ENCODE measurements around the gene PHF21B.
"Not testable (repeated sequence)": the region's sequence is repeated elsewhere in the genome, so short reads cannot be mapped to it uniquely, and the experiment has no call there.

PHF21B gene

GRCh38 chr22:44869196-44869595 is 140.6 kb downstream of the PHF21B start:
- Histone ChIP-seq H3K36me3 (ENCODE audit: insufficient read depth, low read length) (no peaks in the 10 kb centered on the region), H3K4me1 (ENCODE audit: control insufficient read depth, insufficient read depth, low read length) (peaks cover 17% of the 10 kb centered on the region), H3K4me2 (ENCODE audit: low read length) (no peak overlapping the region), H3K4me3 (ENCODE audit: low read length) (no peak overlapping the region), H3K9ac (ENCODE audit: low read depth, low read length) (no peak overlapping the region), H3K27me3 (ENCODE audit: control insufficient read depth, insufficient read depth, low read length) (no peaks in the 10 kb centered on the region), H3K9me3 (replicated peaks; ENCODE audit: low read length) (peaks cover 3% of the 10 kb centered on the region)

GRCh38 chr22:44865193-44866057 is 144.4 kb downstream of the PHF21B start:
- Histone ChIP-seq H3K36me3 (ENCODE audit: insufficient read depth, low read length) (no peaks in the 10 kb centered on the region), H3K27me3 (ENCODE audit: control insufficient read depth, insufficient read depth, low read length) (no peaks in the 10 kb centered on the region), H3K4me3 (ENCODE audit: low read length) (no peak overlapping the region), H3K9ac (ENCODE audit: low read depth, low read length) (no peak overlapping the region), H3K4me1 (ENCODE audit: control insufficient read depth, insufficient read depth, low read length) (peaks cover 20% of the 10 kb centered on the region), H3K9me3 (replicated peaks; ENCODE audit: low read length) (no peaks in the 10 kb centered on the region), H3K4me2 (ENCODE audit: low read length) (no peak overlapping the region)

DNA sequence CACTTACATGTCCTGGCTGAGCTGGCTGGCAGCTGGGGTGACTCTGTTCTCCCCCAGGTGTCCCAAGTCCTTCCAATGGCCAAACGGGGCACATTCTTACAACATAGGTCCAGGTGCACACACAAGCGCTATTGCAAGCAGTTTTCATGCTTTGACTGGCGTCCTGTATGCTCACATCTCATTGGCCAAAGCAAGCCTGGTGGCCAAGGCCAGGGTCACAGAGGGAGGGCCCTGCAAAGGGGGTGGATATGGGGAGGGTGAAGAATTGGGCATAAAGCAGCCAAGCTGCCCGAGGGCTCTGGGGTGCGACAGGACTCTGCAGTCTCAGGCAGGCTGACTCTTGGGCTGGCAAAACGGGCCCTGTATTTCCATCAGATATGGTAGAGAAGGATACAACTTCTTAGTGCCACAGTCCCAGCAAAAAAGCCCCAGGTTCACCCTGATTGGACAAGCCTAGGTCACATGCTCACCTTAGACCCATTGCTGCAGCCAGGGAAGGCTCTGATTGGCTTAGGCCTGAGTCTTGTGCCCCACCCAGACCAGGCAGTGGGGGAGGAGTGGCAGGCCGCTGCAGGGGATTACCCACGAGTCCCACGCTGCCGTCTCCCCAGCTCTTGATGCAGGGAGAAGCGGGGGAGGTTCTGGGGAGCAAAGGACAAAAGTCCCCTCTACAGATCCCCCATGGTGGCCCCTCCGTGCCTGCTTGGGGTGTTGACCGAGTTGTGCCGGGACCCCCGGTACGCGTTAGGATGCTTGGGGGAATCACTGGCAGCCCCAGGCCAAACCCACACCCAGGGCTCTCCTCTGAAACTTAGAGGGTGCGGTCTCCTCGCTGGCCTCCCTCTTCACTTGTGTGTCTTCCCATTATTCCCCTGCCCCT is 146.6 kb downstream of the PHF21B start:
- Histone ChIP-seq H3K27me3 (ENCODE audit: control insufficient read depth, insufficient read depth, low read length) (no peaks in the 10 kb centered on the region), H3K4me2 (ENCODE audit: low read length) (no peak overlapping the region)

DNA sequence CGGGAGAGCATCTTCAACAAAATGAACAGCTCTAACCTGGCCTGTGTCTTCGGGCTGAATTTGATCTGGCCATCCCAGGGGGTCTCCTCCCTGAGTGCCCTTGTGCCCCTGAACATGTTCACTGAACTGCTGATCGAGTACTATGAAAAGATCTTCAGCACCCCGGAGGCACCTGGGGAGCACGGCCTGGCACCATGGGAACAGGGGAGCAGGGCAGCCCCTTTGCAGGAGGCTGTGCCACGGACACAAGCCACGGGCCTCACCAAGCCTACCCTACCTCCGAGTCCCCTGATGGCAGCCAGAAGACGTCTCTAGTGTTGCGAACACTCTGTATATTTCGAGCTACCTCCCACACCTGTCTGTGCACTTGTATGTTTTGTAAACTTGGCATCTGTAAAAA is 147.5 kb downstream of the PHF21B start:
- H3K9me3 ChIP-seq (replicated peaks; ENCODE audit: low read length) = no peaks in the 10 kb centered on the region
- H3K4me2 ChIP-seq (ENCODE audit: low read length) = no peak overlapping the region
- peaks cover 6% of the 10 kb centered on the region for H3K4me1 ChIP-seq (ENCODE audit: control insufficient read depth, insufficient read depth, low read length)
- H3K27me3 ChIP-seq (ENCODE audit: control insufficient read depth, insufficient read depth, low read length) = no peaks in the 10 kb centered on the region
- H3K9ac ChIP-seq (ENCODE audit: low read depth, low read length) = no peak overlapping the region
- no peaks in the 10 kb centered on the region for H3K36me3 ChIP-seq (ENCODE audit: insufficient read depth, low read length)
- H3K4me3 ChIP-seq (ENCODE audit: low read length) = no peak overlapping the region

More for the DNA sequence above, 146.6 kb downstream of the PHF21B start:
- H3K4me3 ChIP-seq (ENCODE audit: low read length) = no peak overlapping the region
- H3K9ac ChIP-seq (ENCODE audit: low read depth, low read length) = no peak overlapping the region
- no peaks in the 10 kb centered on the region for H3K9me3 ChIP-seq (replicated peaks; ENCODE audit: low read length)
- H3K36me3 ChIP-seq (ENCODE audit: insufficient read depth, low read length) = no peaks in the 10 kb centered on the region
- H3K4me1 ChIP-seq (ENCODE audit: control insufficient read depth, insufficient read depth, low read length) = peaks cover 6% of the 10 kb centered on the region

DNA sequence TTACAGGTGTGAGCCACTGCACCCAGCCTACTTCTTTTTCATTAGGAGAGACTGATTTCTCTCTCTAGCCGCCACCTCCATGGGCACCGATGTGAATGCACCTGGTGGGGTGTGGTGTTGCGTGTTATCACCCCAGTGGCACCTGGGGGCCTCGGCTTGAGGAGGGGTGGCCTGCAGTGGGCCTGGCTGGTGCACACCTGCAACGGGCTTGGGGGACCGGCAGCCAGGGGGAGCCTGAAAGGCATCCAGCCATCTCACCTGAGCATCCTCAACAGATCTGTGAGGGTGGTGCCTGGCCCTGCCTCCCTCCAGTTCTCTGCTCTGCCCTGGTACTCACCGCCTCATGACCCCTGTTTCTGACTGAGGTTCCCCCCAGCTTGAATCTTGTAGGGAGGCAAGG is 148.6 kb downstream of the PHF21B start:
- H3K36me3 ChIP-seq (ENCODE audit: insufficient read depth, low read length) = no peaks in the 10 kb centered on the region
- H3K4me2 ChIP-seq (ENCODE audit: low read length) = no peak overlapping the region
- peaks cover 6% of the 10 kb centered on the region for H3K4me1 ChIP-seq (ENCODE audit: control insufficient read depth, insufficient read depth, low read length)
- H3K27me3 ChIP-seq (ENCODE audit: control insufficient read depth, insufficient read depth, low read length) = no peaks in the 10 kb centered on the region
- no peaks in the 10 kb centered on the region for H3K9me3 ChIP-seq (replicated peaks; ENCODE audit: low read length)
- no peak overlapping the region for H3K9ac ChIP-seq (ENCODE audit: low read depth, low read length)
- no peak overlapping the region for H3K4me3 ChIP-seq (ENCODE audit: low read length)

DNA sequence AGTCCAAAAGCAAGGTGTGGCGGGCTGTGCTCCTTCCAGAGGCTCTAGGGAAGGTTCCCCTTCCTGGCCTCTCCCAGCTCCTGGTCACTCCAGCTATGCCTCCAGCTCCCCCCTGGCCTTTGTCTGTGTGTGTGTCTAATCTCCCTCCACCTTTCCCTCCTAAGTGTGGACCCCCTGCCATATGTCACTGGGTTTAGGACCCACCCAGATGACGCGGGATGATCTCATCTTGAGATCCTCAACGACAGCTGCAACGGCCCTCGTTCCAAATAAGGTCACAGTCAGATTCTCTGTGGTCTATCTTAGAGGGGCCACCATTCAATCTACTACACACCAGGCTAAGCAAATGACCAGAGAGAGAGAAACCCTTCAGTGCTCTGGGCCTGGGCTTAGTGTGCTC is 149.5 kb downstream of the PHF21B start:
- Histone ChIP-seq H3K9me3 (replicated peaks; ENCODE audit: low read length) (no peaks in the 10 kb centered on the region), H3K27me3 (ENCODE audit: control insufficient read depth, insufficient read depth, low read length) (no peaks in the 10 kb centered on the region), H3K4me3 (ENCODE audit: low read length) (no peak overlapping the region), H3K9ac (ENCODE audit: low read depth, low read length) (no peak overlapping the region), H3K4me2 (ENCODE audit: low read length) (no peak overlapping the region), H3K36me3 (ENCODE audit: insufficient read depth, low read length) (no peaks in the 10 kb centered on the region), H3K4me1 (ENCODE audit: control insufficient read depth, insufficient read depth, low read length) (peaks cover 6% of the 10 kb centered on the region)

DNA sequence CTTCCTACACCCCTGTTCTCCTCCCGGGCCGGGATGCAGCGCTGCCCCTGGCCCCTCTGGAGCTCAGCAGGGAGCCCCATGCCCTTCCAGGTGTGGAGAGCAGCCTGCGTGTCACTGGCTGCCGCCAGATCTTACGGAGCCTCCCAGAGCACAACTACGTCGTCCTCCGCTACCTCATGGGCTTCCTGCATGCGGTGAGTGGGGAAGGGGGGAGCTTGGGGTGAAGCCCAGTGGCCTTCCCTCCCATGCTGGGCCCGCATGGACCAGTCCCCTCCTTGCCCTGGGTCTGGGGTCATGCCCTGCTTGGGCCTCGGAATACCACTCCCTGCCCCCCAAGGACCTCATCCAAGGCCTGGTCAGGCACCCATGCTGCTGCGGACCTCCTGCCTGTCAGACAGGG is 150.2 kb downstream of the PHF21B start:
- Histone ChIP-seq H3K4me2 (ENCODE audit: low read length) (no peak overlapping the region), H3K9me3 (replicated peaks; ENCODE audit: low read length) (no peaks in the 10 kb centered on the region), H3K4me3 (ENCODE audit: low read length) (no peak overlapping the region), H3K27me3 (ENCODE audit: control insufficient read depth, insufficient read depth, low read length) (no peaks in the 10 kb centered on the region), H3K36me3 (ENCODE audit: insufficient read depth, low read length) (no peaks in the 10 kb centered on the region), H3K9ac (ENCODE audit: low read depth, low read length) (no peak overlapping the region), H3K4me1 (ENCODE audit: control insufficient read depth, insufficient read depth, low read length) (peaks cover 6% of the 10 kb centered on the region)

- not testable (repeated sequence) for H3K4me3 ChIP-seq (ENCODE audit: low read length); H3K4me1 ChIP-seq (ENCODE audit: control insufficient read depth, insufficient read depth, low read length); H3K4me2 ChIP-seq (ENCODE audit: low read length); H3K9me3 ChIP-seq (replicated peaks; ENCODE audit: low read length); H3K9ac ChIP-seq (ENCODE audit: low read depth, low read length); H3K36me3 ChIP-seq (ENCODE audit: insufficient read depth, low read length); H3K27me3 ChIP-seq (ENCODE audit: control insufficient read depth, insufficient read depth, low read length)
These were observed 151.0 kb downstream of the PHF21B start for GRCh38 chr22:44858819-44859218.

GRCh38 chr22:44855855-44856254 is 153.9 kb downstream of the PHF21B start:
- Histone ChIP-seq H3K27me3 (ENCODE audit: control insufficient read depth, insufficient read depth, low read length) (no peaks in the 10 kb centered on the region), H3K4me3 (ENCODE audit: low read length) (no peak overlapping the region), H3K9ac (ENCODE audit: low read depth, low read length) (no peak overlapping the region), H3K4me1 (ENCODE audit: control insufficient read depth, insufficient read depth, low read length) (peaks cover 6% of the 10 kb centered on the region), H3K9me3 (replicated peaks; ENCODE audit: low read length) (no peaks in the 10 kb centered on the region), H3K36me3 (ENCODE audit: insufficient read depth, low read length) (no peaks in the 10 kb centered on the region), H3K4me2 (ENCODE audit: low read length) (no peak overlapping the region)

DNA sequence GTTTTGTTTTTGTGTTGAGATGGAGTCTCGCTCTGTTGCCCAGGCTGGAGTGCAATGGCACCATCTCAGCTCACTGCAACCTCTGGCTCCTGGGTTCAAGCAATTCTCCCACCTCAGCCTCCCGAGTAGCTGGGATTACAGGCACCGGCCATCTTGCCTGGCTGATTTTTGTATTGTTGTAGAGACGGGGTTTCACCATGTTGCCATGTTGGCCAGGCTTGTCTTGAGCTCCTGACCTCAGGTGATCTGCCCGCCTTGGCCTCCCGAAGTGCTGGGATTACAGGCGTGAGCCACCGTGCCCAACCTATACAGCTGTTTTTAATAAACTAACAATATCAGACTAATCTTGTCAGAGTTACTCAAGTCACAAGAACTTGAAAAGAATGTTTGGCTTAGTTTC is 155.2 kb downstream of the PHF21B start:
- H3K4me2 ChIP-seq (ENCODE audit: low read length); H3K9ac ChIP-seq (ENCODE audit: low read depth, low read length); H3K27me3 ChIP-seq (ENCODE audit: control insufficient read depth, insufficient read depth, low read length); H3K9me3 ChIP-seq (replicated peaks; ENCODE audit: low read length); H3K4me3 ChIP-seq (ENCODE audit: low read length); H3K4me1 ChIP-seq (ENCODE audit: control insufficient read depth, insufficient read depth, low read length); H3K36me3 ChIP-seq (ENCODE audit: insufficient read depth, low read length): not testable (repeated sequence)

DNA sequence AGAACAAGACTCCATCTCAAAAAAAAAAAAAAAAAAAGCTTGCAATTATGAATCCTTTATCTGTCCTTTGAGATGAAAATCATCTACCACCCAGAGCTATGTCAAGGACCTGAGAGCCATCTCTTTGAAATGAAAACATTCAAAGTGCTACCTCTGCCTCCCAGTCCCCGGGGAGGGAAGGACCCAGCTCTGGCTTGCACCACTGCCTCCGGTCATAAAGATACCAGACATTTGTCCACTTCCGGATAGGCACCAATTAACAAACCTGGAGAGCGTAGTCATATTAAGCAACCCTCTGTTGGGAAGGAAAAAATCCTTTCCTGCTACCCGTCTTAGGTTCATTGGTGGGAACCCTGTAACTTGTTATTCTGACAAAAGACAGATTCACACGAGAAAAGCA is 158.9 kb downstream of the PHF21B start:
- Histone ChIP-seq H3K9ac (ENCODE audit: low read depth, low read length) (no peak overlapping the region), H3K9me3 (replicated peaks; ENCODE audit: low read length) (no peaks in the 10 kb centered on the region), H3K4me2 (ENCODE audit: low read length) (no peak overlapping the region), H3K4me3 (ENCODE audit: low read length) (no peak overlapping the region), H3K36me3 (ENCODE audit: insufficient read depth, low read length) (no peaks in the 10 kb centered on the region), H3K4me1 (ENCODE audit: control insufficient read depth, insufficient read depth, low read length) (no peaks in the 10 kb centered on the region), H3K27me3 (ENCODE audit: control insufficient read depth, insufficient read depth, low read length) (no peaks in the 10 kb centered on the region)

Data from skeletal muscle satellite cell (primary cell).